ENCODE measurements around the gene SECISBP2L.

DNA sequence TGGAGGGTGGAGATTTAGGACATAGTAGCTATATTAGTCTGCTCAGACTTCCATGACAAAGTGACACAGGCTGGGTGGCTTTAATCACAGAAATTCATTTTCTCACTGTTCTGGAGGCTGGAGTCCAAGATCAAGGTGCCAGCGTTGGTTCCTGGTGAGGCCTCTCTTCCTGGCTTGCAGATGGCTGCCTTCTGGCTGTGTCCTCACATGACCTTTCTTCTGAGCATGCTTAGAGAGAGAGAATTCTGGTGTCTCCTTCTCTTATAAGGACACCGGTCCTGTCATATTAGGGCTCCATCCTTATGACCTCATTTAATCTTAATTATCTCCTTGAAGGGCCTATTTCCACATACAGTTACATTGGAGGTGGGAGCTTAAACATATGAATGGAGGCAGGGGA lies 67.6 kb downstream of the SECISBP2L start:
- TF ChIP-seq EZH2phosphoT487 (IDR thresholded peaks at IDR 0.05; ENCODE audit: low read depth), result no peak
- TF ChIP-seq, protein P1, sequence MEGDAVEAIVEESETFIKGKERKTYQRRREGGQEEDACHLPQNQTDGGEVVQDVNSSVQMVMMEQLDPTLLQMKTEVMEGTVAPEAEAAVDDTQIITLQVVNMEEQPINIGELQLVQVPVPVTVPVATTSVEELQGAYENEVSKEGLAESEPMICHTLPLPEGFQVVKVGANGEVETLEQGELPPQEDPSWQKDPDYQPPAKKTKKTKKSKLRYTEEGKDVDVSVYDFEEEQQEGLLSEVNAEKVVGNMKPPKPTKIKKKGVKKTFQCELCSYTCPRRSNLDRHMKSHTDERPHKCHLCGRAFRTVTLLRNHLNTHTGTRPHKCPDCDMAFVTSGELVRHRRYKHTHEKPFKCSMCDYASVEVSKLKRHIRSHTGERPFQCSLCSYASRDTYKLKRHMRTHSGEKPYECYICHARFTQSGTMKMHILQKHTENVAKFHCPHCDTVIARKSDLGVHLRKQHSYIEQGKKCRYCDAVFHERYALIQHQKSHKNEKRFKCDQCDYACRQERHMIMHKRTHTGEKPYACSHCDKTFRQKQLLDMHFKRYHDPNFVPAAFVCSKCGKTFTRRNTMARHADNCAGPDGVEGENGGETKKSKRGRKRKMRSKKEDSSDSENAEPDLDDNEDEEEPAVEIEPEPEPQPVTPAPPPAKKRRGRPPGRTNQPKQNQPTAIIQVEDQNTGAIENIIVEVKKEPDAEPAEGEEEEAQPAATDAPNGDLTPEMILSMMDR (IDR thresholded peaks at IDR 0.05; ENCODE audit: low read depth, low read length), result no peak

All from OCI-LY3 (cell line).